HG03025 (cell line): ENCODE results near the gene TMEM170A.
A peak's percentile ranks its signal among the peaks of the same experiment; 100 is the strongest.
"Not testable (repeated sequence)": the region's sequence is repeated elsewhere in the genome, so short reads cannot be mapped to it uniquely, and the experiment has no call there.

Experiments
- ATAC-seq: cut with Tn5 transposase; IDR thresholded peaks from one replicate; pipeline ENCODE4 v1.9.1; 2021; ENCODE audit warnings: mild to moderate bottlenecking, moderate library complexity; ENCODE audit not compliant: unreplicated experiment, low FRiP score

The TMEM170A gene

GRCh38 chr16:75464122-75464918, at the start of gene TMEM170A:
TSS of gene TMEM170A (minus strand) at chr16:75464689. CDS start at chr16:75464600, 89 bp downstream.
- ATAC-seq: peak; percentile 95

GRCh38 chr16:75506574-75506973, 42.1 kb upstream of the TMEM170A start:
- no peak for ATAC-seq

GRCh38 chr16:75506107-75506506, 41.6 kb upstream of the TMEM170A start:
- no peak for ATAC-seq

GRCh38 chr16:75503801-75504200, 39.3 kb upstream of the TMEM170A start:
- ATAC-seq: no peak

GRCh38 chr16:75502916-75503605, 38.6 kb upstream of the TMEM170A start:
- ATAC-seq: no peak

GRCh38 chr16:75501820-75502219, 37.3 kb upstream of the TMEM170A start:
- ATAC-seq: not testable (repeated sequence)

DNA sequence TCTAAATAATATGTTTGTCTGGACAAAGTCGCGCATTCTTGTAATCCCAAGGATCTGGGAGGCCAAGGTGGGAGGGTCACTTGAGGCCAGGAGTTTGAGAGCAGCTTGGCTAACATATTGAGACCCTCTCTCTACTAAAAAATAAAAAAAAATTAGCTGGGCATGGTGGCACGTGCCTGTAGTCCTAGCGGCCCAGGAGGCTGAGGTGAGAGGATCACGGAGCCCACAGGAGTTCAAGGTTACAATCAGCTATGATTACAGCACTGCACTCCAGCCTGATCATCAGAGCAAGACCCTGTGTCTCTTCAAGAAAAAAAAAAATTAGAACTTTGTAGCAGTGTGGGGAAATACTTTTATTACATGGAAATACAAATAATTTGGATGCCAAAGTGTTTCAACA, 36.9 kb upstream of the TMEM170A start:
- ATAC-seq: no peak

DNA sequence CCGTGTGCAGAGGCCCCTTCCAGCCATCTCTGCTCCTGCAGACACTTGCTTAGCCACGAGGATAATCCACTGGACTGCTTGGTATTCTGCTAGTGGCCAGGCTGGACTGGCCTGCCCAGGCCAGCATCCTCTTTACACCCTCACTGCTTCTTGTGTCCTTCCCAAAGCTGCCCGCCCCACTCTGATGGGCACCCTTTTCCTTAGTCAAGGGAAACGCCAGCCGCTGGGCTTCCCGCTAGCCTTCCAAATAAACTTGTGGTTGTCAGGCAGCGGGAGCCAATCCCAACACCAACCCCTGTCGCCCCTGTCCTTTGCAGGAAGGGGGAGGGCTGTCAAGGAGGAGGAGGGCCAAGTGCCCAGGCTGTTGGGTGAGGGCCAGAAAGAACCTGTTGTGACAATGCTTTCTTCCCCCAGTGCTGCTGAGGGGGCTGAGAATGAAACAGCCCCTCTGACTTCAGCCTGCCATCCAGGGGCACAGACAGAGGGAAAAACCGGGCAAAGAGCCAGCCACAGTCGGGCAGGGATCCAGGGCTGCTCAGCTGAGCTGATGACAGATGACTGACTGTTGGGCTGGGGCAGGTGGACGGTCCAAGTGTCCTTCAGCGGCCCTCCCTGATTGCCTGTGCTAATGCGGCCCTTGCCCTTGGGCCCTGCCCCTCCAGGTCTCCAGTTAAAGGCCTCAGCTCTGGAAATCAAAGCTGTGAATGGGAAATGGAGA, 34.3 kb upstream of the TMEM170A start:
- not testable (repeated sequence) for ATAC-seq

GRCh38 chr16:75497558-75497957, 33.1 kb upstream of the TMEM170A start:
- no peak for ATAC-seq

GRCh38 chr16:75495076-75495674, 30.7 kb upstream of the TMEM170A start, which contains the start of gene CHST6:
TSS of gene CHST6 (minus strand) at chr16:75495441. CDS start at chr16:75479828, 15,613 bp downstream.
- peak; percentile 63 for ATAC-seq

DNA sequence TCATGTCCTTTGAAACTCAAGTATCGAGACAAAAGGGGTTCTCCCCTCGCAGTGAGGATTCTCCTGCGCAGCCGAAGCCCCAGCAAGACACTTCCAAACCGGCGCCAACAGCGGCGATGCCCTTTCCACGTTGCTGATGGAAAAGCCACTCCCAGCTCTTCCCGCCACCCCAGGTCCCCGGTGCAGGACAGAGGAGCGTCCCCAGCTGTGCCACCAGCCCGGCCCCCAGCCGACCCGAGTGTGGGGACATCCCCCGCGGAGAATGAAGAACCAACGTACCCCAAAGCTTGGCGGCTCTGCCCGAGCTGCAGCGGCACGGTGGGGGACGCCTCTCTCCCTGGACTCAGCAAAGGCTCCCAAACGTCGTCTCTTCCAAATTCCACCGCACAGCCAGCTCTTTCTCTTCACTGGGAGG, 30.2 kb upstream of the TMEM170A start:
- ATAC-seq: no peak

- no peak for ATAC-seq
These were observed 29.7 kb upstream of the TMEM170A start for GRCh38 chr16:75494184-75494583.

GRCh38 chr16:75491876-75492275, 27.4 kb upstream of the TMEM170A start:
- no peak for ATAC-seq

DNA sequence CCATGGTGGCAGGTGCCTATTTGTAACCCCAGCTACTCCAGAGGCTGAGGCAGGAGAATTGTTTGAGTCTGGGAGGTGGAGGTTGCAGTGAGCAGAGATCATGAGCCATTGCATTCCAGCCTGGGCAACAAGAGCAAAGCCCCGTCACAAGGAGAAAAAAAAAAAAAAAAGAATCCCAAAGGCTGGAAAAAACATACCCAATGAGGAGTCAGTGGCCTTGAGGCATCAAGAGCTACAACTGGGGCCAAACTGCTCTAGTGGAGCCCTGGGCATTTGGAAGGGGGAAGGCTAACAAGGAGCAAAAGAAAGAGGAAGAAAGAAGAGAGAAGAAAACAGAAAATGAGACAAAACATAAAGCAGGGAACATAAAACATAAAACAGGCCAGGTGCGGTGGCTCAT, 23.8 kb upstream of the TMEM170A start:
- no peak for ATAC-seq

GRCh38 chr16:75486676-75487313, 22.3 kb upstream of the TMEM170A start:
- ATAC-seq: no peak

- no peak for ATAC-seq
These were observed 21.7 kb upstream of the TMEM170A start for GRCh38 chr16:75486014-75486675.

DNA sequence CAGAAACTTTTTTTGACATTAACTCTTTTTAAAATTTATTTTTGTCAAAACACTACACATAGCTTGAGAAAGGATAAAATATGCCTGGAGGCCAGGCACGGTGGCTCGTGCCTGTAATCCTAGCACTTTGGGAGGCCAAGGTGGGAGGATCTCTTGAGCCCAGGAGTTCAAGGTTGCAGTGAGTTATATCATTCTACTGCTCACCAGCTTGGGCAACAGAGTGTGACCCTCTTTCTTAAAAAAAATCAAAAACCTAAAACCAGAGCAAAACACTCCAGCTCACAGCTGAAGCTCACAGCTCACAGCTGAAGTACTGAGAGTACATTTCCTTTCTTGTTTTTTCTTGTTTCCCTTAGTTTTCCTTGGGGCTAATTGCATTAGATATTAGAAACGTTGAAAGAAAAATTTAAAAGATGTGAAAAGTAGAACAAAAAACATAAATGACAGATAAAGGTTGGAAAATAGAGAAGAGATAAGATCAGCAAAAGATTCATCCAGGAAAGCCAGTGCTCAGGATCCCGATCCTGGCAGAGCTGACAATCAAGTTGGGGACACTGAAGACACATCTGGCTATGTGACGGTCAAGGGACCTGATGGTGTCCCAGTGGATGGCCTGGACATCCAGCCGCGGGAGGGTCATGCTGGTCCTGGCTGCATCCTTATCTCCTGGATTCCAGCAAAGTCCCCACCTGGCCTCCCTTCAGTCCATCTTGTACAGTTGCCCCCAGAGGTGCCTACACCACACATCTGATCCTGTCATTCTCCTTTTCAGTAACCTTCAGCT, 20.9 kb upstream of the TMEM170A start:
- no peak for ATAC-seq

DNA sequence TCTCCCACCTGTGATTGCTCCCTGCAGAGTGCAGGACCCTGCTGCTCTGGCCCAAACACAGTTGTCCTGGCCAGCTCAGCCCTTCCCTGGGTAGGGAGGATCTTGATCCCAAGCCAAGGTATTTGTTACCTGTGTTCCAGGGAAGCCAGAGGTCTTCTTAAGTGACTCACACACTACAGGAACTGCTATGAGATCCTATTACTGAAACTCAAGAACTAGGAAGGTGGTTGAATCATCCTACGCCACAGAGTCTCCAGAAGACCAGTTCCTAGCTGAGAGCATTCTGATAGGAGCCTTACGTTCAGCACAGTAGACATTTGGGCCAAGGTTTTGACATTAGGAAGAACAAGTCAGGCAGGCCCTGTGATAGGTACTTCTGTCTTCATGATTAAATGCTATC, 18.7 kb upstream of the TMEM170A start:
- ATAC-seq: no peak
